HepG2 (cell line): ENCODE measurements around the gene PRCP. TPM values are rescaled to one million over a fixed set of nuclear protein-coding genes. Genes with fewer than 3 reads are reported as not detected.
A peak's percentile ranks its signal among the peaks of the same experiment; 100 is the strongest.

Experiments
- CHD2 ChIP-seq: IDR thresholded peaks from 2 replicates; pipeline ENCODE4 v1.6.1; 2011; ENCODE audit warnings: low read depth, low read length, improper control_type of control experiment
- DMAP1 ChIP-seq: IDR thresholded peaks from 2 replicates; pipeline ENCODE4 v1.6.1; 2016
- ERF ChIP-seq: IDR thresholded peaks from 2 replicates; pipeline ENCODE4 v1.6.1; 2018; ENCODE audit warnings: missing biosample characterization, missing genetic modification reagents
- GTF2F1 ChIP-seq: fragments of 150-350 bp; IDR thresholded peaks from 2 replicates; pipeline ENCODE4 v1.6.1; 2014; ENCODE audit warnings: low read length
- HOXA5 ChIP-seq: sonication (generic); formaldehyde crosslinking; IDR thresholded peaks from 2 replicates; pipeline ENCODE4 v1.4.0; 2020; ENCODE audit warnings: missing genetic modification reagents
- KAT7 ChIP-seq: IDR thresholded peaks from 2 replicates; pipeline ENCODE4 v1.6.1; 2018; ENCODE audit warnings: borderline replicate concordance, missing compliant biosample characterization
- MZF1 ChIP-seq: sonication (generic); formaldehyde crosslinking; IDR thresholded peaks from 2 replicates; pipeline ENCODE4 v1.8.1; 2023; ENCODE audit warnings: mild to moderate bottlenecking, missing genetic modification reagents, borderline replicate concordance
- NFE2L2 ChIP-seq: fragments of 150-350 bp; IDR thresholded peaks from 2 replicates; pipeline ENCODE4 v1.6.1; 2014; ENCODE audit warnings: low read length
- PAXIP1 ChIP-seq: sonication (generic); formaldehyde crosslinking; conservative IDR thresholded peaks from 2 replicates; pipeline ENCODE4 v1.4.0; 2020; ENCODE audit warnings: mild to moderate bottlenecking, missing genetic modification reagents, moderate library complexity
- THAP11 ChIP-seq: IDR thresholded peaks from 2 replicates; pipeline ENCODE4 v1.6.1; 2016; ENCODE audit warnings: missing biosample characterization, missing genetic modification reagents
- U2AF1 ChIP-seq: fragments of 200-400 bp; formaldehyde crosslinking; optimal IDR thresholded peaks from 2 replicates; pipeline ENCODE3; 2017; ENCODE audit warnings: mild to moderate bottlenecking, low read depth, low read length
- XBP1 ChIP-seq: sonication (generic); formaldehyde crosslinking; IDR thresholded peaks from 2 replicates; pipeline ENCODE4 v1.5.0; 2020; ENCODE audit warnings: missing genetic modification reagents
- ZKSCAN8 ChIP-seq: IDR thresholded peaks from 2 replicates; pipeline ENCODE4 v1.6.1; 2016; ENCODE audit warnings: borderline replicate concordance, missing genetic modification reagents, missing compliant biosample characterization
- ZNF230 ChIP-seq: sonication (generic); formaldehyde crosslinking; IDR thresholded peaks from 2 replicates; pipeline ENCODE4 v1.4.0; 2020; ENCODE audit warnings: mild to moderate bottlenecking, missing genetic modification reagents
- ZNF772 ChIP-seq: sonication (generic); formaldehyde crosslinking; IDR thresholded peaks from 2 replicates; pipeline ENCODE4 v1.5.0; 2020; ENCODE audit warnings: mild to moderate bottlenecking, missing genetic modification reagents
- polyA plus RNA-seq, 8 experiments: library from polyadenylated mRNA; depleted of rRNA in 3 of 8; stranded (reverse) in 7 of 8; unstranded in 1 of 8; fragments of >200 nt; fragmentation: Illumina TruSeq in 4 of 8; extraction: Trizol in 4 of 8; gene quantifications; 2 replicates each; pipeline versions ENCODE4 v1.2.1 to v1.2.3, GENCODE V29; 2011 to 2016; ENCODE audit warnings: low read depth in 4 of 8, missing spikeins in 1 of 8, mixed read lengths in 1 of 8; ENCODE audit not compliant: insufficient read depth in 1 of 8
- total RNA-seq, 5 experiments: library from RNA; depleted of rRNA; stranded (reverse); fragments of >200 nt; fragmentation: Illumina TruSeq; extraction: Trizol; gene quantifications; 2 replicates each; pipeline ENCODE4 v1.2.3, GENCODE V29; 2016; ENCODE audit warnings: low read depth in 1 of 5
- TF ChIP-seq, protein P1 (sequence below): fragments of 450-650 bp; IDR thresholded peaks from 2 replicates; pipeline ENCODE4 v1.6.1; 2016
- TF ChIP-seq, protein P2 (sequence below): sonication (generic); formaldehyde crosslinking; IDR thresholded peaks from 2 replicates; pipeline ENCODE4 v1.5.1; 2020; ENCODE audit warnings: missing genetic modification reagents, mild to moderate bottlenecking, borderline replicate concordance
- TF ChIP-seq, protein P3 (sequence below): sonication (generic); formaldehyde crosslinking; IDR thresholded peaks from 2 replicates; pipeline ENCODE4 v1.4.0; 2020; ENCODE audit warnings: missing genetic modification reagents
- TF ChIP-seq, protein P4 (sequence below): sonication (generic); formaldehyde crosslinking; conservative IDR thresholded peaks from 2 replicates; pipeline ENCODE4 v1.4.0; 2020; ENCODE audit warnings: missing genetic modification reagents
- TF ChIP-seq, protein P5 (sequence below): sonication (generic); formaldehyde crosslinking; IDR thresholded peaks from 2 replicates; pipeline ENCODE4 v1.5.1; 2020; ENCODE audit warnings: missing genetic modification reagents, mild to moderate bottlenecking, borderline replicate concordance

Gene PRCP
- total and polyA plus RNA-seq, 2 of the 13 experiments (the other 11 are each of a cell fraction or from before 2014, with no cell fraction given): 84.2 to 105 TPM

- TF ChIP-seq, protein P1, sequence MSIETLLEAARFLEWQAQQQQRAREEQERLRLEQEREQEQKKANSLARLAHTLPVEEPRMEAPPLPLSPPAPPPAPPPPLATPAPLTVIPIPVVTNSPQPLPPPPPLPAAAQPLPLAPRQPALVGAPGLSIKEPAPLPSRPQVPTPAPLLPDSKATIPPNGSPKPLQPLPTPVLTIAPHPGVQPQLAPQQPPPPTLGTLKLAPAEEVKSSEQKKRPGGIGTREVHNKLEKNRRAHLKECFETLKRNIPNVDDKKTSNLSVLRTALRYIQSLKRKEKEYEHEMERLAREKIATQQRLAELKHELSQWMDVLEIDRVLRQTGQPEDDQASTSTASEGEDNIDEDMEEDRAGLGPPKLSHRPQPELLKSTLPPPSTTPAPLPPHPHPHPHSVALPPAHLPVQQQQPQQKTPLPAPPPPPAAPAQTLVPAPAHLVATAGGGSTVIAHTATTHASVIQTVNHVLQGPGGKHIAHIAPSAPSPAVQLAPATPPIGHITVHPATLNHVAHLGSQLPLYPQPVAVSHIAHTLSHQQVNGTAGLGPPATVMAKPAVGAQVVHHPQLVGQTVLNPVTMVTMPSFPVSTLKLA: peak; percentile 55
- TF ChIP-seq MZF1: no peak
- TF ChIP-seq, protein P2, sequence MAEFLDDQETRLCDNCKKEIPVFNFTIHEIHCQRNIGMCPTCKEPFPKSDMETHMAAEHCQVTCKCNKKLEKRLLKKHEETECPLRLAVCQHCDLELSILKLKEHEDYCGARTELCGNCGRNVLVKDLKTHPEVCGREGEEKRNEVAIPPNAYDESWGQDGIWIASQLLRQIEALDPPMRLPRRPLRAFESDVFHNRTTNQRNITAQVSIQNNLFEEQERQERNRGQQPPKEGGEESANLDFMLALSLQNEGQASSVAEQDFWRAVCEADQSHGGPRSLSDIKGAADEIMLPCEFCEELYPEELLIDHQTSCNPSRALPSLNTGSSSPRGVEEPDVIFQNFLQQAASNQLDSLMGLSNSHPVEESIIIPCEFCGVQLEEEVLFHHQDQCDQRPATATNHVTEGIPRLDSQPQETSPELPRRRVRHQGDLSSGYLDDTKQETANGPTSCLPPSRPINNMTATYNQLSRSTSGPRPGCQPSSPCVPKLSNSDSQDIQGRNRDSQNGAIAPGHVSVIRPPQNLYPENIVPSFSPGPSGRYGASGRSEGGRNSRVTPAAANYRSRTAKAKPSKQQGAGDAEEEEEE (CRISPR knock-in tag): no peak
- peak; percentile 87 for TF ChIP-seq THAP11 (CRISPR knock-in tag)
- TF ChIP-seq, protein P3, sequence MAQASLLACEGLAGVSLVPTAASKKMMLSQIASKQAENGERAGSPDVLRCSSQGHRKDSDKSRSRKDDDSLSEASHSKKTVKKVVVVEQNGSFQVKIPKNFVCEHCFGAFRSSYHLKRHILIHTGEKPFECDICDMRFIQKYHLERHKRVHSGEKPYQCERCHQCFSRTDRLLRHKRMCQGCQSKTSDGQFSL (CRISPR knock-in tag): no peak
- TF ChIP-seq, protein P4, sequence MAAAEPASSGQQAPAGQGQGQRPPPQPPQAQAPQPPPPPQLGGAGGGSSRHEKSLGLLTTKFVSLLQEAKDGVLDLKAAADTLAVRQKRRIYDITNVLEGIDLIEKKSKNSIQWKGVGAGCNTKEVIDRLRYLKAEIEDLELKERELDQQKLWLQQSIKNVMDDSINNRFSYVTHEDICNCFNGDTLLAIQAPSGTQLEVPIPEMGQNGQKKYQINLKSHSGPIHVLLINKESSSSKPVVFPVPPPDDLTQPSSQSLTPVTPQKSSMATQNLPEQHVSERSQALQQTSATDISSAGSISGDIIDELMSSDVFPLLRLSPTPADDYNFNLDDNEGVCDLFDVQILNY (CRISPR knock-in tag): peak; percentile 97
- TF ChIP-seq CHD2: no peak
- no peak for TF ChIP-seq NFE2L2
- peak; percentile 20; the same call in 1 of the 2 replicates for TF ChIP-seq ERF
- no peak for TF ChIP-seq U2AF1
- TF ChIP-seq KAT7: no peak
- TF ChIP-seq ZNF230: no peak
- no peak for TF ChIP-seq GTF2F1
- TF ChIP-seq ZKSCAN8: no peak
- TF ChIP-seq DMAP1: 0 out of 2 replicates have a peak, but pooled peaks have one; percentile 30
- TF ChIP-seq ZNF772 (CRISPR knock-in tag): no peak; the same call in 1 of the 2 replicates
- TF ChIP-seq, protein P5, sequence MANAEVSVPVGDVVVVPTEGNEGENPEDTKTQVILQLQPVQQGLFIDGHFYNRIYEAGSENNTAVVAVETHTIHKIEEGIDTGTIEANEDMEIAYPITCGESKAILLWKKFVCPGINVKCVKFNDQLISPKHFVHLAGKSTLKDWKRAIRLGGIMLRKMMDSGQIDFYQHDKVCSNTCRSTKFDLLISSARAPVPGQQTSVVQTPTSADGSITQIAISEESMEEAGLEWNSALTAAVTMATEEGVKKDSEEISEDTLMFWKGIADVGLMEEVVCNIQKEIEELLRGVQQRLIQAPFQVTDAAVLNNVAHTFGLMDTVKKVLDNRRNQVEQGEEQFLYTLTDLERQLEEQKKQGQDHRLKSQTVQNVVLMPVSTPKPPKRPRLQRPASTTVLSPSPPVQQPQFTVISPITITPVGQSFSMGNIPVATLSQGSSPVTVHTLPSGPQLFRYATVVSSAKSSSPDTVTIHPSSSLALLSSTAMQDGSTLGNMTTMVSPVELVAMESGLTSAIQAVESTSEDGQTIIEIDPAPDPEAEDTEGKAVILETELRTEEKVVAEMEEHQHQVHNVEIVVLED: peak; percentile 83; the same call in 1 of the 2 replicates
- 0 out of 2 replicates have a peak, but pooled peaks have one; percentile 27 for TF ChIP-seq PAXIP1 (CRISPR knock-in tag)
- TF ChIP-seq HOXA5 (CRISPR knock-in tag): 0 out of 2 replicates have a peak, but pooled peaks have one; percentile 29
- TF ChIP-seq XBP1: no peak
Measured at GRCh38 chr11:82901165-82901921, 1.1 kb upstream of the PRCP start, which contains the start of gene DDIAS (continued).
